ENCODE results near the gene THSD4.
A peak's percentile ranks its signal among the peaks of the same experiment; 100 is the strongest.

The THSD4 gene

DNA sequence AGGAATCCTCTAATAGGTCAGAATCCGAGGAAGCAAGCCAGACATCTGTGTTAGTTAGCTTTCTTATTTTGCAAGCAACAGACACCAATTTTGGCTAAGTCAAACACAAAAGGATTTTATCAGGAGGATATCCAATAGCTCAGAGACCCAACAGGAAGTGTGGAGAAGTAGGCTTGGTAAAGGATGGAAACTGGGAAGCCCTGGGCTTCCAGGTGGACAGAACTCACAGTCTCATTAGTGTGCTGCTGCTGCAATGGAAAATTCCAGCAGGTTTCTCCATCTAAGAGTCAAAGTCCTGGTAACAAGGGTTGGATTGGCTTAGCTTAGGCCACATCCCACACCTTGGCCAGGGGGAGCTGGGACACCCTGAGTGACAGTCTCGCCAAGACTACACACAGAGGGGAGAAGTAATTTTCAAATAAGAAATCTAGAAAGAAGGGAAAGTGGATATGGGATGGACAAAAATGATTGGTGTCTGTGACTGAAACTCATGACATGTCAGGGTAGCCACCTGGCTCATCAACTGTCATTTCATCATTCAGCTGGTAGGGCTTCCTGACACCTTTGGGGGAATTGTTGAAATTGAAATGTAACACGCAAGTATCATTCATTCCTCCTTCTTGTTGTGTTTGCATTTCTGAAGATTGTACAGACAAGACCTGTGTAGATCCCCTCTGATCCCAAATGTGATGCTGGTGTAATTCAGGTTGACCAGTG is 158.6 kb downstream of the THSD4 start:
- DNase-seq = no peak

DNA sequence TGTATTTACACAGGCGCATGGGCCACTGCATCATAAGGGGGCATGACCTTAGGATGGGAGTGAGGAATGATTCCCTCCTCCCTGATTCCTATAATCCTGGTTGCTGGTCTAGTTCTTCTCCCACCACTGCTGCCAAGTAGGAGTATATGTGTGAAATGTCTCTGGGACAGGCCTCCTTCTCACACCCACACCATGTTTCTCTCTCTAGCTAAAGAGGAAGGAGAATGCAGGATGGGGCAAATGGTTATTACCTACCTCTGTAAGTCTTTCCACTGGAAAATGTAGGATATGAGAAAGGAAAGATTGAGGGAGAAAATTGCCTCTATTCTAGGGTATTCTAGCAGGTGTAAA is 159.2 kb downstream of the THSD4 start:
- no peak for DNase-seq

DNA sequence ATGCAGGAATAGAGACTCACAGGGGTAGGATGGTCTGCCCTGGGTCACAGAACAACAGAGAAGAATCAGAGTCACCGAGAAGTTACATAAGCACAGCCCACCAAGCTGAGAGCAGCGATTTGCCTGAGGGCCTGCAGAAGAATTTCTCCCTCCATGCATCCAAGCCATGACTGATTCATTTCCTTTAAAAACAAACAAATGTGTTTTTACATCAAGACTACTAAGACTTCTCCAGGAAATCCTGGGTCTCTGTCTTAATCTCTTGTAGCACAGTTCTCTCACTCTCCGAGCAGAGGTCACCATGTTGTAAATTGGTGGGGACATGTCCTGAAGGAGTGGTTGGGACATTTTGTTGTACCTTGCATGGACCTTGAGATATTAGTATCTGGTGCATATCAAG is 159.8 kb downstream of the THSD4 start:
- no peak for DNase-seq

DNA sequence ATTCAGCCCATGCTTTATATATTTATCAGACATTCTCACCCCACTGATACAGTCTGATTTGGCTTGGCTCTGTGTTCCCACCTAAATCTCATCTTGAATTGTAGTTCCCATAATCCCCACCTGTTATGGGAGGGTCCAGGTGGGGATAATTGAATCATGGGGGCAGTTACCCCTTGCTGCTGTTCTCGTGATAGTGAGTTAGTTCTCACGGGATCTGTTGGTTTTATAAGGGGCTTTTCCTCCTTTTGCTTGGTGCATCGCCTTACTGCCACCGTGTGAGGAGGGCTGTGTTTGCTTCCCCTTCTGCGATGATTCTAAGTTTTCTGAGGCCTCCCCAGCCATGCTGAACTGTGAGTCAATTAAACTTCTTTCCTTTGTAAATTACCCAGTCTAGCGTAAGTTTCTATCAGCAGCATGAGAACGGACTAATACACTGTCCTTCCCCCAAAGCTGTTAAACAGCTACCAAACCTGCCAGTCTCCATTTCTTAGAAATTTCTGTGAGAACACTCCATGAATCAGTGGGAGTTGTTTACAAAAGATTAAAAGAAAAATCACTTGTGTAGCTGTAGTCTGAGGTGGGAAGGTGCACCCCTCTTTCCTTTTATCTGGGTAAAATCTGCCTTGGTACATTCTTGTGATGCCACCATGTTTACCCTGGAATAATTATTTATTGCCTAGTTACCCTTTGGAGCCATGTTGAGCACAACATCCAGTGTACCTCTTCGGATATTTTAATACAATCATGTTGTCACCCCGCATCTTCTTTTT is 160.5 kb downstream of the THSD4 start:
- no peak for DNase-seq

DNA sequence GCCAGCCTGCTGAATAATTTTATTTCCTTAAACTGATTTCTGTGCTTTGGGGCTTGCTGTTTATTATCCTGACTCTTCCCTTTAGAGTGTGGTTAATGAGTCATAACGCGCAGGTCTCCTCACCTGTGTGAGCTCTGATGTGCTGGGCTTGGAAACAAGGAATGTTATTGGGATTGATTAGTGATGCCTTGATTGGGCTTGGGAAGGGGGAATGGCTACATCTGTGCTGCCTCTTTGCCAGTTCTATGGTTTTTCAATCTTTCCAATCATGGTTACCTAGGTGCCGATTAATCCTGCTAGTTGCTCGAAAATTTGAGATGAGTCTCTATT is 161.0 kb downstream of the THSD4 start:
- no peak for DNase-seq

DNA sequence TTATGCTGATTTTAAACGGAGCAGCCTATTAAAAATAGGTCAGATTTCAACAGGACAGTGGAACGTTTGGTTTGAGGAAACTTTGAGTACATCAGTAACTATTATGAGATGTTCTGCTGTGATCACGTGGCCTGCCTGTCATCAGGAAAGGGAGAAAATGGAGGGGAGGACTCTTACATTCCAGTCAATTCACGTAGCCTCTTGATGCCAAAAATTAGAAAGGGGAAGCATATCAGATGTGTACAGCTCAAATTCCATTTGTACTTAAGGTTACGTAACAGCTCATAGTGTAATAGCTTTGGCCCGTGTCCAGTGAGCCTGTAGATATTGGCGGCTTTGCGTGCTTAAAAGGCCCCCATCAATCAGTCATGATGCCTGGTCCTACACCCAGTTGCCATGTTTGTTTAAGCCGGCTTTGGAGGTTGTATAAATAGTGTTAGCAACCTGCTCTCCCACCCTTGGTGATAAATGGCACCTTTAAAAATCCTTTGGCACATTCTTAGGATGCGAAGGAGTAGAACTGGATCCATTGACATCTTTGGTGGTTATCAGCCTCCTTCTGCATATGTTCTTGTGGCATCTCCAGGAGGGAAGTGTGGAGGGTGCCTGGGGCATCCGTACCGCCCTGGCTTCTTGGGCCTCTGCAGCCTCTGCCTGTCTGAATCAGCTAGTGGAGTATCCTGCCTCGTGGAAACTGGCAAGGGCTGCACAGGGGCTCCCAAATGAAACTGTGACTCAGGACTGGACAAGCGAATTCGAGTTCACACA is 163.9 kb downstream of the THSD4 start:
- DNase-seq = peak; percentile 87

DNA sequence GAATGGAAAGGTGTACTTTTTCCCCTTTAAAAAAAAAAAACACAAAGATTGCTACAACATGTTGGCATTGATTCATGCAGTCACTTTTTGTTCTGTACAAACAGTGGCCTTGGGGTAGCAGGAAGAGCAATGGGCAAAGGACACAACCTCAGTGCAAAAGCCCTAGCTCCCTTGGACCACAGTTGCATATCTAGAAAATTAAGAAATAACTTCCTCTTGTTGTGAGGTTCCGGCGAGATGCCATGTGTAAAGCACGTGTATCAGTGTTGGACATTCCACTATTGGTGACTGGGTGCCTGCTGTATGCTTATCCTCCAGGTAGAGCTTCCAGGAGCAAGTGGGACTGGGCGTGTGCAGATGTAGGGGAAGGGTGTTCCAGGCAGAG is 164.5 kb downstream of the THSD4 start:
- DNase-seq = no peak

DNA sequence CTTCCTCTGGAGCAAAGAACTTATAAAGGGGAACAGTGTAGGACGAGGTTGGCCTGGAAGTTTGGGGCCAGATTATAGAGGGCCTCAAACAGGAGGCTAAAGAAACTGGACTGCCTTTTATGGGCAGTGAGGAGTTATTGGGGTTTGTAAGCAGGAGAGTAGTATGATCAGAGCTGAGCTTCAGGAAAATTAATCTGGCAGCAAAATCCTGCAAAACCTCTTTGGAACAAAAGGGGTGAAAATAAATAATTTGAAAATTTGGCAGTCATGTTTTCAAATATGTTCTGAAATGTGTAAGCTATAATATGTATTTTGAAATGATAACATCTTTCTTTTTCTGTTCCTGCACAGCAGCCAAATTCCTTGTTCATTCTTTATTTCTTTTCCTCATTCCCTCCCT is 164.9 kb downstream of the THSD4 start:
- no peak for DNase-seq

DNA sequence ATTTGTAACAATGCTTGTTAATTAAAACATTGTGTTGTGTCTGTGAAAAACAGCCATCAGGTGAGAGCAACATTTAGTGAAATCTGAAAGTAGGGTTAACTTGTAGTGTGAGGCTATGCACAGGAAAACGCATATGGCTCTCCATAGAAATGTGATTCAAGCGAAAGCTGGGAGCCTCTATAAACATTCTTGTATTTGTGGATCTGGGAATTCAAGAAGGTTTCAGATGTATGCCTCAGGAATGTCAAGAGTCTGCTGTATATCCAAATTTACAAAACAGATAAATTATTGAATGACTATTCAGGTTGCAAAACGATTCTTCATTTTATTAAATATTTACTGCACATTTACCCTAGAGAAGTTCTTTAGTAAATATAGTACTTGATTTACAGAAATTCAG is 166.0 kb downstream of the THSD4 start:
- no peak for DNase-seq

DNA sequence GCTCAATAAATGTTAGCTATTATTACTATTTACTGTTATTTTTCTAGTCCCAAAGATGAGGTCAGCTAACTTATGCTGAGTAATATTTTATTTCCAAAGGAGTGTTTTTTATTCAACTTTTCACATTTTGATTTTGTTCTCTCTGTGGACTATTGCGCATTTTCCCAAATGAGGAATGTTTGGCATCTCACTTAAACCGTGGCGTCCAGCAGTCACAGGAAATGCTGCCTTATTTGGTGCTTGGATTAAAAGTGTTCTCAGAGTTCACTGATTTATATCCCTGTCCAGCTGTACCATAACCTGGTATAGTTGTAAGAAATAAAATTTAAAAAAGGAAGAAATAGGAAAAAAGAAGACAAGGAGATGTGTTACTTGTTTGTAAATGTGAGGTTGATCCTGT is 166.8 kb downstream of the THSD4 start:
- no peak for DNase-seq

DNA sequence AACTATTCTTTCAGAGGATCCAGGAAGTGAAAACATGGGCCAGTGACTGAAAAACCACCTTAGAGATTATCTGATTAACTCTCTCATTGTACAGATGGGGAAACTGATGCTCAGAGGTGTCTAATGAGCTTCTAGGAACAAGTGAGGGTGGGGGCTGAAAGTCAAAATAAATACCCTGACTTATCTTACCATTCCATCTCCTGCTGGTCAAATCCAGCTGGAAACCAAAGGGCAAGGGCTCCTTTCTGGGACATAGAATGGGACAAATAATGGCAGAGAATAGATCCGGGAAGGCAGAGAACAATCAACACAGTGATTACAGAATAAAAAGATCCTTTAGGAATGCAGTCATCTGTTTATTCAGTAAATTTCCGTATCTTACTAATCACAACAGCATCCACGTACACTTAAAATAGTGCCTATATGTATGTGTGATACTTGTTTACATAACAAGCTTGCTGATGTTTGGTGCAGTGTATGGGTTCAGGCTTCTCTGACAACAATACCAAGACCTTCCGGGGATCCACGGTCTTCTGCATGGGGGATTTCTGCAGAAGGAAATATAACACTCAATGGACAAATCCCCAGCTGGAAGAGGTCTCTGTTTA is 173.2 kb downstream of the THSD4 start:
- no peak for DNase-seq

DNA sequence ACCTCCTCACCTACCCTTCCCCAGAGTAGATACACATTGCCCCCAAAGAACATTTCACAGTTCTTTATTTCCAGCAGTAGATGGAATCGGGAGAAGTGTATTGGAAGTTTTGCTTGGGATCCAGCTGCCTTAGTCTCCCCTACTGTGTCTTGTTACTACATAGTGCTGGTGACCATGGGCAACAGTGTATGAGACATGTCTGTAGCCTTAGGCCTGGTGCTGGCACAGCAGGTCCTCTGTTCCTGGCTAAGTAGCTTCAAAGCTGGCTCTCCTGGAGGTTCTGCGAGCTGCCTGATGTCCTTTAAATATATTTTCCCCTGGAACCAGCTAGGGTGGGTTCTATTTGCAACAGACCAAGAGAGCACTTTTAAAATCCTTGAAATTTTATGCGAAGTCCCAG is 174.7 kb downstream of the THSD4 start:
- peak; percentile 17 for DNase-seq

DNA sequence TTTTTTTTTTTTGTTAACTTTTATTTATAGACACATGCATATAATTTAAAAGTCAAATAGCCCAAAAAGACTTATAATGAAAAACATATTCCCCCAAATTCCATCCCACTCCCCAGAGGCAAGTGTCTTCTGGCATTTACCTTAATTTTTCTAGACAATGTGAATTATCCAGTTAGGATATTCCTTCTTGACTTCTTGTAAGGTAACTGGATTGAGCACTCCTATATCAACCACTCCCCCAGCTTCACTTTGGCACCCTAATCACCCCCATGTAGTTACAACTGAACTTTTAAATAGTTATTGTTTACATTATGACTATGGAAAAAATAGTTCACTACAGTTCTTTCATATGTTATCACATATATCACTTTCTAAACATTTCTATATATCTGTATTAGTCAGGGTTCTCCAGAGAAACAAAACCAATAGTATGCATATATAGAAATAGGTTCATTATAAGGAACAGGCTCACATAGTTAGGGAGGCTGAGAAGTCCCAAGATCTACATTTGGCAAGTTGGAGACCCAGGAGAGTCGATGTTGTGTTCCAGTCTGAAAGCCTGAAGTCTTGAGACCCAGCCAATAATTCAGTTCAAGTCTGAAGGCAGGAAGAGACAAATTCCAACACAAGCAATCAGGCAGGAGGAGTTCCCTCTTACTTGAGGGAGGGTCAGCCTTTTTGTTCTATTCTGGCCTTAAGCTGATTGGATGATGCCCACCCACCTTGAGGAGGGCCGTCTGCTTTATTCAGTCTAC is 175.8 kb downstream of the THSD4 start:
- no peak for DNase-seq

DNA sequence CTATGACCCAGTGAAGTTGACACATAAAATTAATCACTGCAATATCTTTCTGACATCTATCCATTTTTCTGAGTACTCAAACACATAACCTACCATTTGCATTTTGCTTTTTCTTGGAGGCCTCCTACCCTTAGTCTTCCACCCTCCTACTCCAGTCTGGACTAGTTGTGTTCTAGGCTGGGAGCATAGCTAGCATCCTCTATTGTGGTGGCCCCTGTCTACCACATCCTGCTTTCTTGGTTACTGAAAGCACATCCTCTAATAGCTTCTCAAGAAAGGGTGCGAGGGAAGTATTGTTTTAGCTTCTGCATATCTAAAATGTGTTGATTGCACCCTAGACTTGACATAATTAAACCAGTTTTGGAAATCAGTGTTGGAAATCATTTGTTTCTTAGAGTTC is 176.5 kb downstream of the THSD4 start:
- DNase-seq = no peak

DNA sequence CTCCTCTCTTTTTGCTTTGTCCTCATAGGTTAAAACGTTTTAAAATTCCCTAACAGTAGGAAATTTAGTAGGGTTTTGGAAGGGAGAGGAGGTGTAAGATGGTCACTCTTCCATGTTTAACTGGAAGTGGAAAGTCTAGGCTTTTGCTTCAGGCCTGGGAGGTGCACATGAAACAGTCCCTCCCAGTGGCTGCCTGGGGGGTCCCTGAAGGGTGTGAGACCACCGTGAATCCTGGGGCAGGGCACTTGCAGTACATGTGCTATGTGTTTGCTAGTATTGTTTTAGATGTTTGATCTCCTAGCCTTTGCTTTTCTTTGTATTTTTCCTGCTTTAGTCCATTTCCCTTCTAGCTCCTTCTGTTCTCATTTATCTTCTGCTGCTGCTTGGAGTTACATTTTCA is 178.5 kb downstream of the THSD4 start:
- no peak for DNase-seq

DNA sequence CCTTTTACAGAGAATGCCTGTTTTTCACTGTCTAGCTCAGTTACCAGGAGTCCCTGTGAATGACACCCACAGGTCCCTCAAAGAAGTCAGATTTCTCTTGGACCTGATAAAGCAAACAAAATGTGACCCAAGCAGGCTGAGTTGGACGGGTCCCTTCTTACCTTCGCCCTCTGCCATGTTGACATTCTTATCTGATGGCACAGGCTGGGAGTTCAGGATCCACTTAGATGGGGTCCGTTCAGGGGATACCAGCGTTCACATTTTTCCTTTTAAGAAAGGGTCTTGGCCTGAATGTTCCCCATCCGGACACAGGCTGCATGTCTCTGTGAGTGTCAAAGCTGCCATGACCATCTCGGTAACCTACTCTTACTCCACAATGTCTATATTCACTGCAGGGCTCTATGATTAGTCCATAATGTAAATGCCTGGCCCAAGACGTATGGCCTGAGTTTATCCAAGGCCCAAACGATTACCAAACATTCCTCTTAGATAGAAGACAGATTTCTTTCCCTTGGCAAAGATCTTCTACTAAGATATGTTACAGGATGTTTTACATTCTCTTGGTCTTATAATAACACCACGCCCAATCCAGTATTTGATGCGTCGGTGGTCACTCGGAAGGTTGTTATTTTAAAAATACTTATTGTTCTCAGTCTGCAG is 179.1 kb downstream of the THSD4 start:
- DNase-seq = no peak

DNA sequence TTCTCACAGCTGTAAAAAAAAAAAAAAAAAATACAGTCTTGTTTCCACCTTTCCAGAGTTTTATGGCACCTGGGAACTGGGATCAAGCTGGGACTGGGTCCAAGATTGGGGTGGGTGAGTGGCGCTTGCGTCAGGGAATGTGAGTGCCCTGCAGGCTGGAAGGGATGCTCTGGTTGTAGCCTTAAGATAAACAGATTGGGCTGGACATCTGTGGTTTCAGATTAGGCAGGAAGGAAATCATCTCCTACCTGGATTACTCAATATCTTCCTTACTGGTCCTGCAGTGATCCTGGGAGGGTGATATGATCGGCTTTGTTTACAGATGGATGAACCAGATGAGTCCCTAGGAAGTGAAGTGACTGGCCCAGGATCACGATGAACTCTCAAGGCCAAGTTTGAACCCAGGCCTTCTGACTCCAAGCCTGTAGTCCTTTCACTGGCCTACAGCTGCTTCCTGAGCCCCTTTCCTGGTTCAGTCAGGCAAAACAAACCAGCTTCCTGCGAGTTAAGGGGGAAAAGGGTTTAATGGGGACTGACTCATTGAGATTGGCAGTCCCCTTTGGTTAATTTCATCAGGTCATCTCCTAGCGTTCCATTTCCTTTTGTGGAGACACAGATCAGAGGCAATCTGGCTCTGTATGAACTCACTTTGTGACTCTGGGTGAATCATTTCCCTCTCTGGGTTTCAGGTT is 179.8 kb downstream of the THSD4 start:
- no peak for DNase-seq

DNA sequence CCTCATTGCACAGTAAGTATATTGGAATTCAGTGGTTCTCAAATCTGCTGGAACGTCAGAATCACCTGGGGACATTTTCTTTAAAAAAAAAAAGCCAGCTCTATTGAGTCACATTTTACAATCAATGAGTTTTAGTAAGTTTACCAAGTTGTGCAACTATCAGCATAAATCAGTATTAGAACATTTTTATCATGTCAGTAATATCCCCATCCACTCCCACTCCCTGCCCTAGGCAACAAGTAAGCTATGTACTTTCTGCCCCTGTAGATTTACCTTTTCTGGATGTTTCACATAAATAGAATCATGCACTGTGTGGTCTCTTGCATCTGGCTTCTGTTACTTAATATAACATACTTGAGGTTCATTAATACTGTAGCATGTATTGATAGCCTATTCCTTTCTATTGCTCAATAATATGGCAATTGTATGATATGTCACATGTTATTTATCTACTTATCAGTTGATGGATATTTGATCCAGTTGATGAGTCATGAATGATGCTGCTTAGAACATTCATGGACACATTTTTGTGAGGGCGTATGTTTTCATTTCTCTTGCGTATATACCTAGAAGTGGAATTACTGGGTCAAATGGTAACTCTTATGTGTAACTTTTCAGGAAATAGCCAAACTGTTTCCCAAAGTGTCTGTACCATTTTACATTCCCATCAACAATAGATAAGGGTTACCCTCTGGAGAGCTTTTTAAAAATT is 180.5 kb downstream of the THSD4 start:
- no peak for DNase-seq

DNA sequence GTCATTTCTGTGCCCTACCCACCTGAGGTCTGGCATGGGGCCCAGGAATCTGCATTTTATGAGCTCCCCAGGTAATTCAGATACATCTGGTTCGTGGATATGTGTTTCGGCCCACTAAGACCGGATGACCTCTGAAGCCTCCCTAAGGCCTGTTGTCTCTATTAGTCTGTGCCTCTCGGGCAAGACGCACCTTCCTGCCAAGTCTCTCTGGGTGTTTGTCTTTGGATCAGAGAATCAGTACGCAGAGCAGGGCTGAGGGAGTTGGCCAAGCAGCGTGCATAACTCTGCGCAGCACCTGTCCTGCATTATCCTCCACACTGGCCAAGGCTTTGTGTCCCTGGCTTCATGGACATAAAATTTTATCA is 181.0 kb downstream of the THSD4 start:
- DNase-seq = no peak

DNA sequence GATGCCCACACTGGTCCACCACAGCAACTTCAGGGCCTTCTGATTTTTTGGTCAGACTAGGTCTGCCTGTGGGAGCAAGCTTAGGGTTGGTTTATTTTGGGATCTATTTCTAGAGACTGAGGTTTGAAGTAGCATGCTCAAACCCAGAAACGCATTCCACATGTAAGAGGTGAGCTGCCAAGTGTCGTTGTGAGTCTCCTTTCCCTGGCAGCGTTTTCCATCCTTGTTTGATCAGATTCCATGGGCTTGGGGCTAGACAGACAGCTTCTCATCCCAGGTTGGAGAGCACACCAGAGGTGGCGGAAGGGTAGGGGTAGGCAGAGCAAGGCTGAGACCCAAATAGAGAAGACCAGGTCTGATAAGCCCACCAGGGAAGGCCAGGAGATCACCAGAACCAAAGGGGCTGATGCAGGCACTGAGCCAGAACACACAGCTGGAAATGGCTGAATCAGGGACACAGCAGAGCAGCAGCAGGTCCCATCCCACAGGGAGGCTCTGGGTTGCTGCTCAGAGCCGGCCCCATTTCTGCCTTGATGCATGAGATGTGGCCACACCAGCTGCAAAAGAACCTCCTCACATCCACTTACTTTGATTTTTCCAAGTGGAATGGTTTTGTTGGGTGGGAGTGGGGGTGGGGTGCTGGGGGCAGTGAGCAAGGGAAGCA is 186.8 kb downstream of the THSD4 start:
- DNase-seq = no peak

Data from NCI-H69 (cell line).